A549 (cell line): ENCODE measurements around the gene GTPBP6. TPM values are rescaled to one million over a fixed set of nuclear protein-coding genes. Genes with fewer than 3 reads are reported as not detected.

ENCODE experiments used
- ATAC-seq, 2 experiments: fragments of 200-7000 bp in 1 of 2; fragments of >200 bp in 1 of 2; cut with Nextera tagmentation in 1 of 2; cut with Tn5 transposase in 1 of 2; 3 replicates each; pipeline versions ENCODE4 v1.8.0 to v1.9.1; 2018 to 2020; ENCODE audit warnings: mild to moderate bottlenecking in 1 of 2, moderate library complexity in 1 of 2
- CTCF ChIA-PET: fragments of 300-600 bp; sonication (Branson Sonifier 250); formaldehyde crosslinking; extraction: SDS; loops from one replicate; lab custom pipeline; 2021; ENCODE audit warnings: antibody characterized with exemption, inconsistent platforms; lab: Yijun Ruan, JAX
- POLR2A ChIA-PET: fragments of 350-600 bp; formaldehyde crosslinking; extraction: SDS; loops from one replicate; lab custom pipeline; 2021; ENCODE audit warnings: antibody characterized with exemption, inconsistent platforms; lab: Yijun Ruan, JAX
- DNase-seq, 2 experiments: peaks; one replicate each; pipeline versions ENCODE4 v3.0.0 to v3.0.0-alpha.2; 2011 to 2016; ENCODE audit warnings: low read depth in 1 of 2, low spot score in 1 of 2
- FAIRE-seq: peaks from 2 replicates; lab custom pipeline; 2011; peaks lifted over from hg19 to GRCh38; lab: Jason Lieb, UNC
- H3K27ac ChIP-seq, 2 experiments: fragments of >200 bp; sonication (Bioruptor Twin); formaldehyde crosslinking; 3 replicates each; pipeline ENCODE4 v1.5.1; 2016 to 2017
- H3K4me1 ChIP-seq: fragments of >200 bp; sonication (Bioruptor Twin); formaldehyde crosslinking; 3 replicates; pipeline ENCODE4 v1.6.1; 2016
- H3K4me2 ChIP-seq: fragments of >200 bp; sonication (Bioruptor Twin); formaldehyde crosslinking; 3 replicates; pipeline ENCODE4 v1.6.1; 2016
- H3K4me3 ChIP-seq: fragments of >200 bp; sonication (Bioruptor Twin); formaldehyde crosslinking; 3 replicates; pipeline ENCODE4 v1.5.1; 2016
- H3K9me3 ChIP-seq: fragments of >200 bp; sonication (Bioruptor Twin); formaldehyde crosslinking; 3 replicates; pipeline ENCODE4 v1.6.1; 2016
- BCL3 ChIP-seq: fragments of >200 bp; sonication (Bioruptor Twin); formaldehyde crosslinking; IDR thresholded peaks from 3 replicates; pipeline ENCODE4 v1.6.1; 2016
- BHLHE40 ChIP-seq: IDR thresholded peaks from 2 replicates; pipeline ENCODE4 v1.6.1; 2012; ENCODE audit warnings: low read depth, low read length, inconsistent platforms
- CBX8 ChIP-seq: fragments of 200-600 bp; sonication (generic); IDR thresholded peaks from 2 replicates; pipeline ENCODE4 v1.6.1; 2016
- CHD4 ChIP-seq: fragments of 200-600 bp; sonication (generic); IDR thresholded peaks from 2 replicates; pipeline ENCODE4 v1.6.1; 2016; ENCODE audit warnings: antibody characterized with exemption, mild to moderate bottlenecking, borderline replicate concordance
- CTCF ChIP-seq: fragments of >200 bp; sonication (Bioruptor Twin); formaldehyde crosslinking; IDR thresholded peaks from 3 replicates; pipeline ENCODE4 v1.5.1; 2016
- ELK1 ChIP-seq: fragments of 150-350 bp; IDR thresholded peaks from 2 replicates; pipeline ENCODE4 v1.6.1; 2014; ENCODE audit warnings: low read depth, mild to moderate bottlenecking, low read length
- EP300 ChIP-seq, 2 experiments: fragments of >200 bp; sonication (Bioruptor Twin); formaldehyde crosslinking; IDR thresholded peaks; 2 replicates in 1 of 2; 3 replicates in 1 of 2; pipeline ENCODE4 v1.6.1; 2016 to 2017
- FOSL2 ChIP-seq, 2 experiments: fragments of 450-650 bp in 1 of 2; fragments of >200 bp in 1 of 2; sonication (Bioruptor Twin) in 1 of 2; formaldehyde crosslinking; IDR thresholded peaks; 2 replicates each; pipeline versions ENCODE4 v1.5.0 to v1.6.1; 2016 to 2020; ENCODE audit warnings: mild to moderate bottlenecking in 1 of 2, moderate library complexity in 1 of 2
- HEYL ChIP-seq: fragments of 250-450 bp; sonication (Bioruptor Pico); IDR thresholded peaks from 2 replicates; pipeline ENCODE4 v1.8.0; 2021; ENCODE audit warnings: mild to moderate bottlenecking, moderate library complexity
- HOXB5 ChIP-seq: fragments of 250-450 bp; sonication (Bioruptor Pico); IDR thresholded peaks from 2 replicates; pipeline ENCODE4 v1.5.0; 2020; ENCODE audit warnings: mild to moderate bottlenecking, moderate library complexity
- JUNB ChIP-seq: fragments of >200 bp; sonication (Bioruptor Twin); formaldehyde crosslinking; IDR thresholded peaks from 2 replicates; pipeline ENCODE4 v1.6.1; 2016
- MAFK ChIP-seq: fragments of 450-650 bp; IDR thresholded peaks from 2 replicates; pipeline ENCODE4 v1.6.1; 2014; ENCODE audit not compliant: partially characterized antibody
- MAX ChIP-seq: IDR thresholded peaks from 2 replicates; pipeline ENCODE4 v1.6.1; 2012
- MYC ChIP-seq: IDR thresholded peaks from 2 replicates; pipeline ENCODE4 v1.6.1; 2012; ENCODE audit warnings: mild to moderate bottlenecking, inconsistent platforms, low read length, improper control_type of control experiment, borderline replicate concordance
- NR3C1 ChIP-seq: fragments of >200 bp; sonication (Bioruptor Twin); formaldehyde crosslinking; IDR thresholded peaks from 3 replicates; pipeline ENCODE4 v1.6.1; 2017
- POLR2A ChIP-seq: IDR thresholded peaks from 2 replicates; pipeline ENCODE4 v1.6.1; 2012; ENCODE audit warnings: mild to moderate bottlenecking, low read length
- RAD21 ChIP-seq, 2 experiments: fragments of >200 bp in 1 of 2; sonication (Bioruptor Twin) in 1 of 2; formaldehyde crosslinking in 1 of 2; IDR thresholded peaks in 1 of 2; conservative IDR thresholded peaks in 1 of 2; 2 replicates in 1 of 2; 3 replicates in 1 of 2; pipeline ENCODE4 v1.6.1; 2012 to 2018; ENCODE audit warnings: inconsistent platforms in 1 of 2
- RARB ChIP-seq: fragments of 250-450 bp; sonication (Bioruptor Pico); IDR thresholded peaks from 2 replicates; pipeline ENCODE4 v1.8.0; 2021; ENCODE audit warnings: mild to moderate bottlenecking, moderate library complexity
- RFX5 ChIP-seq: fragments of 450-650 bp; IDR thresholded peaks from 2 replicates; pipeline ENCODE4 v1.7.1; 2014; ENCODE audit warnings: antibody characterized with exemption, mild to moderate bottlenecking, moderate library complexity
- RNF2 ChIP-seq: fragments of 200-600 bp; sonication (generic); IDR thresholded peaks from 2 replicates; pipeline ENCODE4 v1.6.1; 2016; ENCODE audit warnings: low read depth, mild to moderate bottlenecking, antibody characterized with exemption, moderate library complexity, borderline replicate concordance
- SREBF2 ChIP-seq: fragments of 450-650 bp; IDR thresholded peaks from 2 replicates; pipeline ENCODE4 v1.6.1; 2014; ENCODE audit warnings: mild to moderate bottlenecking, moderate library complexity
- TP53 ChIP-seq: fragments of 250-450 bp; sonication (Bioruptor Pico); IDR thresholded peaks from 2 replicates; pipeline ENCODE4 v1.5.0; 2021; ENCODE audit warnings: mild to moderate bottlenecking, moderate library complexity
- ZC3H11A ChIP-seq: fragments of 450-650 bp; IDR thresholded peaks from 2 replicates; pipeline ENCODE4 v1.6.1; 2014; ENCODE audit warnings: antibody characterized with exemption, mild to moderate bottlenecking
- ZSCAN20 ChIP-seq: fragments of 250-450 bp; sonication (Bioruptor Pico); IDR thresholded peaks from 2 replicates; pipeline ENCODE4 v1.8.0; 2022; ENCODE audit warnings: mild to moderate bottlenecking, moderate library complexity
- WGBS: methylation state at CpG from one replicate; pipeline ENCODE4 v1.1.6; 2017; ENCODE audit errors: missing lambda C conversion rate; 5-methylcytosine and 5-hydroxymethylcytosine counted together
- polyA plus RNA-seq, 4 experiments: library from polyadenylated mRNA; depleted of rRNA in 3 of 4; stranded (reverse); fragments of >200 nt; fragmentation: RNase III in 1 of 4; extraction: RNeasy Plus Mini Kit Qiagen cat#74134 plus additional on column Dnase treatment in 1 of 4; gene quantifications; 2 replicates in 3 of 4; 3 replicates in 1 of 4; pipeline ENCODE4 v1.2.3, GENCODE V29; 2011 to 2017

The GTPBP6 gene
- polyA plus RNA-seq, 2 of the 4 experiments (the other 2 are of a cell fraction), result 26.0 to 41.2 TPM

GRCh38 chrX:332916-333610 lies 14.5 kb upstream of the GTPBP6 start:
- no peaks in the 10 kb centered on the region for H3K9me3 ChIP-seq
- H3K4me2 ChIP-seq, result no peak overlapping the region
- no peak for DNase-seq
- ChIA-PET CTCF (no interaction called here), POLR2A (no interaction called here)
- no peak overlapping the region for H3K27ac ChIP-seq
- 90% methylated on average over 30 of the region's 33 CpGs for WGBS
- peaks cover 5% of the 10 kb centered on the region; the same call in 1 of the 3 replicates for H3K4me1 ChIP-seq
- ATAC-seq, result no peak
- no peak for FAIRE-seq
- no peak overlapping the region for H3K4me3 ChIP-seq
- TF ChIP-seq ZC3H11A (no peak), RAD21 (conservative IDR thresholded peaks at IDR 0.05 in 1 of 2, IDR thresholded peaks at IDR 0.05 in 1 of 2) (no peak), JUNB (no peak), POLR2A (no peak), ELK1 (no peak), BHLHE40 (no peak), CHD4 (no peak), MAX (no peak), RNF2 (no peak), NR3C1 (no peak)

GRCh38 chrX:332496-332860 lies 13.9 kb upstream of the GTPBP6 start:
- H3K27ac ChIP-seq, result no peak overlapping the region
- ATAC-seq, result no peak
- ChIA-PET CTCF (no interaction called here), POLR2A (no interaction called here)
- no peak overlapping the region for H3K4me3 ChIP-seq
- H3K4me1 ChIP-seq, result peaks cover 5% of the 10 kb centered on the region; the same call in 1 of the 3 replicates
- FAIRE-seq, result no peak
- no peak for TF ChIP-seq FOSL2 (IDR thresholded peaks at IDR 0.05)
- no peak for TF ChIP-seq FOSL2 (CRISPR knock-in tag; IDR thresholded peaks at IDR 0.05)
- no peak for TF ChIP-seq RFX5
- no peak for TF ChIP-seq CBX8
- no peak for TF ChIP-seq MAFK
- no peak for TF ChIP-seq CHD4
- TF ChIP-seq MYC, result no peak
- TF ChIP-seq HOXB5 (CRISPR knock-in tag), result no peak
- no peak for TF ChIP-seq ZSCAN20 (CRISPR knock-in tag)
- TF ChIP-seq HEYL (CRISPR knock-in tag), result no peak
- TF ChIP-seq RARB (CRISPR knock-in tag), result no peak
- no peak for TF ChIP-seq SREBF2
- TF ChIP-seq BCL3, result no peak
- no peak for TF ChIP-seq TP53 (CRISPR knock-in tag)
- no peak for TF ChIP-seq EP300 (IDR thresholded peaks at IDR 0.05)
- no peak for TF ChIP-seq CTCF
- no peak for DNase-seq
- H3K4me2 ChIP-seq, result no peak overlapping the region
- WGBS, result 85% methylated on average over 10 of the region's 23 CpGs
- H3K9me3 ChIP-seq, result no peaks in the 10 kb centered on the region
